ENCODE measurements around the gene TCF19. TPM values are rescaled to one million over a fixed set of nuclear protein-coding genes. Genes with fewer than 3 reads are reported as not detected.
"Not testable (repeated sequence)": the region's sequence is repeated elsewhere in the genome, so short reads cannot be mapped to it uniquely, and the experiment has no call there.

The TCF19 gene
- total RNA-seq, 2 experiments from 2014 or later: 122 to 125 TPM

DNA sequence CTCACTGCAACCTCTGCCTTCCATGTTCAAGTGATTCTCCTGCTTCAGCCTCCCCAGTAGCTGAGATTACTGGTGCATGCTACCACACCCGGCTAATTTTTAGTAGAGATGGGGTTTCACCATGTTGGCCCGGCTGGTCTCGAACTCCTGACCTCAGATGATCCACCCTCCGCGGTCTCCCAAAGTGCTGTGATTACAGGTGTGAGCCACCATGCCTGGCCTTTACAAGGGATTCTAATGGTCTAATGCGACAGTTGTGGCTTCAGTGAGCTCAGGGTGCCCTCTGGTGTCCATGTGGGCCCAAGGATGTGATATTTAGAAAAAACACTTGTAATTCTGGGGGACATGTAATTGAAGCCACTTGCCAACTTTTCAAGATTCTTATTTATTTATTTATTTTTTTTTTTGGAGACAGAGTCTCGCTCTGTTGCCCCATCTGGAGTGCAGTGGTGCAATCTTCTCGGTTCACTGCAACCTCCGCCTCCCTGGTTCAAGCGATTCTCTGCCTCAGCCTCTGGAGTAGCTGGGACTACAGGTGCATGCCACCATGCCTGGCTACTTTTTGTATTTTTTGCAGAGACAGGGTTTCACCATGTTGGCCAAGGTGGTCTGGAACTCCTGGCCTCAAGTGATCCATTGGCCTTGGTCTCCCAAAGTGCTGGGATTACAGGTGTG is 34.2 kb downstream of the TCF19 start:
- H3K27ac Mint-ChIP-seq: not testable (repeated sequence)

DNA sequence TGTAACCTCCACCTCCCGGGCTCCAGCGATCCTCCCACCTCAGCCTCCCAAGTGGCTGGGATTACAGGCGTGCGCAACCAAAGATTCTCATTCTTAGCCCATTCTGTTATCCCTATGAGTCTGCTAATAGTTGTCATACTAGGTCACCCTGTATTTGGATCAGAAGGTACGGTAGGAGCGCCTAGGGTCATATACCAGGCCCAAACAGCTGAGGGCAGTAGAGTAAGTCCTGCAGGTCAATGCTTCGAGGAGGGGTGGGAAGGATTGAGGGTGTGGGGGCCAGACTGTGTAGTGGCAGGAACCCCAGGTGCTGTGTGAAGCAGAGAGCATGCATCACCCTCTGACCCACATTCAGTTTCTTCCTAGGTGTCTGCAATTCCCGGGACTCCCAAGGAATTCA is 34.8 kb downstream of the TCF19 start:
- Mint-ChIP-seq H3K4me3 (no peak overlapping the region), H3K4me1 (ENCODE audit: low read depth) (peaks cover 15% of the 10 kb centered on the region), H3K27me3 (ENCODE audit: low read depth) (no peaks in the 10 kb centered on the region), H3K27ac (no peak overlapping the region), H3K36me3 (ENCODE audit: low read depth) (peaks cover 14% of the 10 kb centered on the region), H3K9me3 (ENCODE audit: insufficient read depth) (no peaks in the 10 kb centered on the region)
- ATAC-seq: no peak
- DNase-seq: no peak
- ChIA-PET CTCF (interaction anchor here (1.0 to 3.3 kb wide), 5 partner anchors 9 to 173 kb away, joined by 3 to 30 read pairs (median 5); partner anchors contain the start of gene PSORS1C2), POLR2A (interaction anchor here (0.7 kb wide), 1 partner anchor 188 kb away, joined by 3 read pairs; no protein-coding TSS in a partner anchor)

More for the DNA sequence above, 34.2 kb downstream of the TCF19 start:
- not testable (repeated sequence) for H3K36me3 Mint-ChIP-seq (ENCODE audit: low read depth); H3K4me3 Mint-ChIP-seq; H3K9me3 Mint-ChIP-seq (ENCODE audit: insufficient read depth); H3K27me3 Mint-ChIP-seq (ENCODE audit: low read depth); ATAC-seq
- peaks cover 14% of the 10 kb centered on the region for H3K4me1 Mint-ChIP-seq (ENCODE audit: low read depth)
- peak; percentile 76 for DNase-seq
- ChIA-PET CTCF (interaction anchor here (0.5 to 3.3 kb wide), 12 partner anchors 8 to 177 kb away, joined by 3 to 30 read pairs (median 3); partner anchors contain the start of genes PSORS1C2 and TCF19), POLR2A (interaction anchor here (0.7 kb wide), 1 partner anchor 189 kb away, joined by 3 read pairs; no protein-coding TSS in a partner anchor)

DNA sequence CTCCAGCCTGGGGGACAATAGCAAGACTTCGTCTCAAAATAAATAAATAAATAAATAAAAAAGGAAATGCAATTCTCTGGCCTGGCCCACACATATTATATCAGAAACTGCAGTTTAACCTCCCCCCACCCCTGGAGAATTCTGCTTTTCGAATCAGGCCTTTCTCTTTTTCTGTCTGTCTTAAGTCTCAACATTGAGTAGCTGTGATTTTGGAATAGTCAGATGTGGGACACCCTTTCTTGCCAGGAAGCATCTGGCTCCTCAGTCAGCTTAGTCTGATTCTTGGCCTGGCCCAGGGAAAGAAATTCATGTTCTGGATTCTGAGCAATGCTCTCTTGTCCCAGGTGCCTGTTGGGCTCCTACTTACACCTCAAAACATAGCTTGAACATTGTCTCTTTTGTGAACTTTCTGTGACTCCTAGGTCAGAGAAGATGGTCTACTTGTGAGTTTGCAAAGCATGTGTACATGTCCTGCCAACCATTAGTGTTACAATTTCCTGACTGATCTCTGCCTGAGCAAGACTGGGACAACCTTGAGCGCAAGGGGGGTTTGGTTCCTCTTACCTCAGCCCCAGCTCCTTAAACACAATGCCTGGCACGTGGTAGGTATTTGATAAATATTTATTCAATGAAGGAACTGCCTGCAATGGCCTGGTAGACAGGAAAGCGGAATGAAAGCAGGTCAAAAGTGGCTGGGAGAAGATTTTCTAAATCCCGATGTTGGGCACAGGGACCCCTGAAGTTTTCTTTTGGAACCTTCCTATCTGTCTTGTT is 35.9 kb downstream of the TCF19 start:
- no peak for ATAC-seq
- CTCF ChIA-PET: interaction anchor here (1.0 to 6.4 kb wide), 6 partner anchors 9 to 175 kb away, joined by 3 to 78 read pairs (median 4); partner anchors contain the start of genes PSORS1C2 and TCF19
- POLR2A ChIA-PET: no interaction called here
- Mint-ChIP-seq H3K27me3 (ENCODE audit: low read depth) (no peaks in the 10 kb centered on the region), H3K4me1 (ENCODE audit: low read depth) (peaks cover 21% of the 10 kb centered on the region), H3K9me3 (ENCODE audit: insufficient read depth) (no peaks in the 10 kb centered on the region), H3K27ac (no peak overlapping the region), H3K36me3 (ENCODE audit: low read depth) (peaks cover 19% of the 10 kb centered on the region), H3K4me3 (no peak overlapping the region)
- DNase-seq: no peak

DNA sequence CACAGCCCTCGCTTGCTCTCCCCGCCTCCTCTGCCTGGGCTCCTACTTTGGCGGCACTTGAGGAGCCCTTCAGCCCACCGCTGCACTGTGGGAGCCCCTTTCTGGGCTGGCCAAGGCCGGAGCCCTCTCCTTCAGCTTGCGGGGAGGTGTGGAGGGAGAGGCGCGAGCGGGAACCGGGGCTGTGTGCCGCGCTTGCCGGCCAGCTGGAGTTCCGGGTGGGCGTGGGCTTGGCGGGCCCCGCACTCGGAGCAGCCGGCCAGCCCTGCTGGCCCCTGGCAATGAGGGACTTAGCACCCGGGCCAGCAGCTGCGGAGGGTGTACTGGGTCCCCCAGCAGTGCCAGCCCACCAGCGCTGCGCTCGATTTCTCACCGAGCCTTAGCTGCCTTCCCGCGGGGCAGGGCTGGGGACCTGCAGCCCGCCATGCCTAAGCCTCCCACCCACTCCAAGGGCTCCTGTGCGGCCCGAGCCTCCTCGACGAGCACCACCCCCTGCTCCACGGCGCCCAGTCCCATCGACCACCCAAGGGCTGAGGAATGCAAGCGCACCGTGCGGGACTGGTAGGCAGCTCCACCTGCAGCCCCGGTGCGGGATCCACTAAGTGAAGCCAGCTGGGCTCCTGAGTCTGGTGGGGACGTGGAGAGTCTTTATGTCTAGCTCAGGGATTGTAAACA is 37.1 kb downstream of the TCF19 start:
- H3K27ac Mint-ChIP-seq; ATAC-seq; DNase-seq; H3K27me3 Mint-ChIP-seq (ENCODE audit: low read depth); H3K9me3 Mint-ChIP-seq (ENCODE audit: insufficient read depth); H3K4me3 Mint-ChIP-seq: not testable (repeated sequence)
- ChIA-PET CTCF (interaction anchor here (1.3 to 6.4 kb wide), 5 partner anchors 8 to 180 kb away, joined by 3 to 78 read pairs (median 6); partner anchors contain the start of gene TCF19), POLR2A (interaction anchor here (3.6 kb wide), 2 partner anchors 158 to 171 kb away, joined by 28 to 31 read pairs; no protein-coding TSS in a partner anchor)
- H3K4me1 Mint-ChIP-seq (ENCODE audit: low read depth): peaks cover 33% of the 10 kb centered on the region
- H3K36me3 Mint-ChIP-seq (ENCODE audit: low read depth): peaks cover 31% of the 10 kb centered on the region

DNA sequence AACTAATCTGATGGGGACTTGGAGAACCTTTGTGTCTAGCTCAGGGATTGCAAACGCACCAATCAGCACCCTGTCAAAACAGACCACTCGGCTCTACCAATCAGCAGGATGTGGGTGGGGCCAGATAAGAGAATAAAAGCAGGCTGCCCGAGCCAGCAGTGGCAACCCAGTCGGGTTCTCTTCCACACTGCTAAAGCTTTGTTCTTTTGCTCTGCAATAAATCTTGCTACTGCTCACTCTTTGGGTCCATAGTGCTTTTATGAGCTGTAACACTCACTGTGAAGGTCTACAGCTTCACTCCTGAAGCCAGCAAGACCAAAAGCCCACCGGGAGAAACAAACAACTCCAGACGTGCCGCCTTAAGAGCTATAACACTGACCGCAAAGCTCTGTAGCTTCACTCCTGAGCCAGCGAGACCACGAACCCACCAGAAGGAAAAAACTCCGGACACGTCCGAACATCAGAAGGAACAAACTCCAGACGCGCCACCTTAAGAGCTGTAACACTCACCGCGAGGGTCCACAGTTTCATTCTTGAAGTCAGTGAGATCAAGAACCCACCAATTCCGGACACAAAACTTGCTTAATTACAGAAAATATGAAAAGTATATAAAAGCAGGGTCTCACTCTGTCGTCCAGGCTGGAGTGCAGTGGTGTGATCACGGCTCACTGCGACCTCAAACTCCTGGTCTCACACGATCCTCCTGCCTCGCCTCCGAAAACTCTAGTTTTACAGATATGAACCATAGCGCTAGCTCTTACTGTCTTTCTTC is 38.0 kb downstream of the TCF19 start:
- peaks cover 41% of the 10 kb centered on the region for H3K4me1 Mint-ChIP-seq (ENCODE audit: low read depth)
- ChIA-PET POLR2A (interaction anchor here (0.9 to 3.6 kb wide), 11 partner anchors 18 to 933 kb away, joined by 3 to 31 read pairs (median 4); partner anchors contain the start of genes DDX39B and MICA), CTCF (interaction anchor here (0.8 to 6.4 kb wide), 10 partner anchors 26 to 180 kb away, joined by 3 to 78 read pairs (median 4); partner anchors contain the start of gene TCF19)
- not testable (repeated sequence) for DNase-seq; ATAC-seq; H3K27me3 Mint-ChIP-seq (ENCODE audit: low read depth); H3K9me3 Mint-ChIP-seq (ENCODE audit: insufficient read depth)
- H3K4me3 Mint-ChIP-seq: peak overlapping the region; percentile 97
- H3K36me3 Mint-ChIP-seq (ENCODE audit: low read depth): peaks cover 39% of the 10 kb centered on the region
- H3K27ac Mint-ChIP-seq: peak overlapping the region; percentile 100

- POLR2A ChIA-PET: interaction anchor here (0.5 to 3.6 kb wide), 21 partner anchors 9 to 1661 kb away, joined by 3 to 31 read pairs (median 3); partner anchors contain the start of genes DDX39B, MICA and TCF19
- peaks cover 52% of the 10 kb centered on the region for H3K4me1 Mint-ChIP-seq (ENCODE audit: low read depth)
- peak overlapping the region; percentile 100 for H3K27ac Mint-ChIP-seq
- H3K9me3 Mint-ChIP-seq (ENCODE audit: insufficient read depth): peaks cover 3% of the 10 kb centered on the region
- CTCF ChIA-PET: interaction anchor here (0.6 to 6.4 kb wide), 8 partner anchors 13 to 204 kb away, joined by 3 to 78 read pairs (median 5); partner anchors contain the start of gene TCF19
- peak; percentile 82 for ATAC-seq
- H3K27me3 Mint-ChIP-seq (ENCODE audit: low read depth): no peaks in the 10 kb centered on the region
- H3K4me3 Mint-ChIP-seq: peak overlapping the region; percentile 97
- peaks cover 47% of the 10 kb centered on the region for H3K36me3 Mint-ChIP-seq (ENCODE audit: low read depth)
- DNase-seq: peak; percentile 98
Observed at GRCh38 chr6:31197559-31198305, 39.3 kb downstream of the TCF19 start.

GRCh38 chr6:31199105-31199452 is 40.7 kb downstream of the TCF19 start:
- H3K9me3 Mint-ChIP-seq (ENCODE audit: insufficient read depth); ATAC-seq; H3K27me3 Mint-ChIP-seq (ENCODE audit: low read depth); DNase-seq: not testable (repeated sequence)
- ChIA-PET POLR2A (interaction anchor here (0.6 to 0.9 kb wide), 2 partner anchors 70 to 873 kb away, joined by 3 to 4 read pairs; no protein-coding TSS in a partner anchor), CTCF (interaction anchor here (1.0 to 6.4 kb wide), 2 partner anchors 73 to 167 kb away, joined by 3 to 78 read pairs; no protein-coding TSS in a partner anchor)
- Mint-ChIP-seq H3K4me1 (ENCODE audit: low read depth) (peaks cover 66% of the 10 kb centered on the region), H3K36me3 (ENCODE audit: low read depth) (peaks cover 47% of the 10 kb centered on the region), H3K27ac (peak overlapping the region; percentile 100), H3K4me3 (peak overlapping the region; percentile 97)

DNA sequence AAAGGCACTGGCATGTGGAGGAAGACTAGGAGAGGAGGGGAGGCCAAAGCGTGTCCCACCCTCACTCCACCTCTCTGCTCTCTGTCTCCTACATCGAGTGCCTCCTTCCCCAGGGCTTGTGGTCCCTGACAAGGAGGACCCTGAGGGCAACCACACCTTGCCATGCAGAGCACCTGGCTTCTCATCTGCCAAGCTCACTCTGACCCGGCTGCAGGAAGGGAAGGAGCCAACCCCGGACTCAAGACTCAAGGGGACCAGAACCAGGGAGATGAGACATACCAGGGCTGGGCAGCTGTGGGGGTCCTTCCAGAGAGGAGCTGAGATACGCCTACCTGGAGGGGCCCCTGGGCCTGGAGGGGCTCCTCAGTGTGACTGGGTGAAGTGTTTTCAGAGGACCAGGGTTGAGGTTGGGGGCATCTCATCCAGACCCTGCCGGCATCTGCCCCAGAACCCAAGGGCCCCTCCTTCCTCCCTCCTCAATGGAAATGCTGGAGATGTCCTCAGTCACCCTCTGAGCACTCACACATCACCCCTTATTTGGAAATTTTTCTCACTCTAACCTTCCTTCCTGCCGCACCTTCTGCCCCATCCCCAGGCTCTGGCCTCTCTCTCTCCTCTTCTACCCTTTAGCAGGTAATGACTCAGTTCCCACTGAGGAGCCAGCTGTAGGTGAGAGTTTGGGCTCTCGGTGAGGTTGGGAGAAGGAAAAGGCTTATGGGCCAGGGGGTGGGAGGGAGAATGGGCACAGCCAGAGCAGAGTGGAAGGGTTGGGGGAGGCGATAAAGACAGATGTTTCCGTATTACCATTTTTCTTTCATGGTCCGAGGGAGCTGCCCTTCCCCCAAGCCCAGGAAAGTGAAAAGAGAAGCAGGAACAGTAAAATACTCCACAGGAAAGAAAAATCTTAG is 44.1 kb downstream of the TCF19 start:
- Mint-ChIP-seq H3K4me1 (ENCODE audit: low read depth) (peaks cover 62% of the 10 kb centered on the region), H3K36me3 (ENCODE audit: low read depth) (peaks cover 45% of the 10 kb centered on the region), H3K9me3 (ENCODE audit: insufficient read depth) (peaks cover 3% of the 10 kb centered on the region), H3K27me3 (ENCODE audit: low read depth) (no peaks in the 10 kb centered on the region), H3K27ac (peak overlapping the region; percentile 93), H3K4me3 (peak overlapping the region; percentile 84)
- ChIA-PET CTCF (interaction anchor here (0.8 to 2.1 kb wide), 5 partner anchors 8 to 240 kb away, joined by 3 to 11 read pairs (median 5); no protein-coding TSS in a partner anchor), POLR2A (interaction anchor here (1.0 kb wide), 1 partner anchor 151 kb away, joined by 4 read pairs; no protein-coding TSS in a partner anchor)
- ATAC-seq (no peak), DNase-seq (peak; percentile 32)

- Mint-ChIP-seq H3K4me3 (peak overlapping the region; percentile 84), H3K36me3 (ENCODE audit: low read depth) (peaks cover 39% of the 10 kb centered on the region), H3K27me3 (ENCODE audit: low read depth) (no peaks in the 10 kb centered on the region), H3K27ac (peak overlapping the region; percentile 93), H3K4me1 (ENCODE audit: low read depth) (peaks cover 60% of the 10 kb centered on the region), H3K9me3 (ENCODE audit: insufficient read depth) (peaks cover 3% of the 10 kb centered on the region)
- POLR2A ChIA-PET: interaction anchor here (1.0 kb wide), 1 partner anchor 150 kb away, joined by 4 read pairs; no protein-coding TSS in a partner anchor
- peak; percentile 45 for ATAC-seq
- CTCF ChIA-PET: interaction anchor here (0.8 to 2.1 kb wide), 5 partner anchors 9 to 239 kb away, joined by 3 to 11 read pairs (median 5); no protein-coding TSS in a partner anchor
- peak; percentile 50 for DNase-seq
Observed at GRCh38 chr6:31203345-31203979, 45.1 kb downstream of the TCF19 start.

Data from activated CD8-positive, alpha-beta T cell treated with anti-CD3 and anti-CD28 coated beads, Interleukin-2, amount 10 ng/mL, durations not matched to agents 7 days and 5 days (primary cell).